ENCODE results near the gene ZNF438. TPM values are rescaled to one million over a fixed set of nuclear protein-coding genes. Genes with fewer than 3 reads are reported as not detected.

The ZNF438 gene
- total RNA-seq, 1 experiment from 2014 or later = 3.7 TPM

DNA sequence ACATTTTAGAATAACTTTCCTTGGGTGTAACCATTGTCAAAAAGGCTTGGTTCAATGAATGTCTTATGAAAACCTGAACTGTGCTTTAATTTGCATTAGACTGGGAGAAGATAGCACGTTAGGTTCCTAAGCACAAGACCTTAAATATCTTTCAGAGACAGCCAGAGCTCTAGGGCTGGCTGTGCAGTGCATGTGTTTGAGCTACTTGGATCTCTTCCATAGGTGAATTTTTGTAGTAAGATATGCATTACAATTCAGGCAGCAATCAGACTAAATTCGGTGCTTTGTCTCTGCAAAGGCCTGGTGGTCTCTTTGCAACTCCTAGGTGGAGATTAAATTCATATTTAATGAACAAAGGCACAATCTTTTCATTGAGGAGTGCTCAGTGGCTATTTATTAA is 192.0 kb downstream of the ZNF438 start:
- H3K27me3 ChIP-seq = no peaks in the 10 kb centered on the region
- no peaks in the 10 kb centered on the region for H3K36me3 ChIP-seq
- no peaks in the 10 kb centered on the region for H3K9me3 ChIP-seq
- no peak for DNase-seq
- H3K4me3 ChIP-seq = no peak overlapping the region

- Histone ChIP-seq H3K4me3 (no peak overlapping the region), H3K36me3 (no peaks in the 10 kb centered on the region), H3K27me3 (no peaks in the 10 kb centered on the region), H3K9me3 (no peaks in the 10 kb centered on the region)
- no peak for DNase-seq
Observed at GRCh38 chr10:30836406-30836805, 195.3 kb downstream of the ZNF438 start.

DNA sequence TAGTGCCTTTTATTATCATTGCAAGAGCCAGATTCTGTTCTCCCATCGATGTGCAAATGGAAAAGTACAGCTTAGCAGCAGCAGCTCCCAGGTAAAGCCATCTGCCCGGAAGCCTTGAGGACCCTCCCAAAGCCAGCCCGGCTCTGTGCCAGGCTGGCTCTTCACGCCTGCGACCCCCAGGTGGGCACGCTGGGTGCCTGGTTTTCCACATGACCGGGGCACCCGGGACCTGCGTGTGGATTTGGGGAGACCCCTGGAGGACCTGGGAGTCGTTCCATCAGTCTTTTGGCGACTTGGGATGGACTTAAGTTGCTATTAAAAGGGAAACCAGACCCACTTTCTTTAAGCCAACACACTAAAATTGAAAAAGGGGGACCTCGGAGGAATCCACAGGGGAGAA is 196.5 kb downstream of the ZNF438 start:
- Histone ChIP-seq H3K9me3 (no peaks in the 10 kb centered on the region), H3K27me3 (no peaks in the 10 kb centered on the region), H3K36me3 (no peaks in the 10 kb centered on the region), H3K4me3 (no peak overlapping the region)
- no peak for DNase-seq

GRCh38 chr10:30834651-30835050 is 197.0 kb downstream of the ZNF438 start:
- H3K36me3 ChIP-seq = no peaks in the 10 kb centered on the region
- H3K27me3 ChIP-seq = no peaks in the 10 kb centered on the region
- no peak for DNase-seq
- H3K9me3 ChIP-seq = no peaks in the 10 kb centered on the region
- H3K4me3 ChIP-seq = no peak overlapping the region

DNA sequence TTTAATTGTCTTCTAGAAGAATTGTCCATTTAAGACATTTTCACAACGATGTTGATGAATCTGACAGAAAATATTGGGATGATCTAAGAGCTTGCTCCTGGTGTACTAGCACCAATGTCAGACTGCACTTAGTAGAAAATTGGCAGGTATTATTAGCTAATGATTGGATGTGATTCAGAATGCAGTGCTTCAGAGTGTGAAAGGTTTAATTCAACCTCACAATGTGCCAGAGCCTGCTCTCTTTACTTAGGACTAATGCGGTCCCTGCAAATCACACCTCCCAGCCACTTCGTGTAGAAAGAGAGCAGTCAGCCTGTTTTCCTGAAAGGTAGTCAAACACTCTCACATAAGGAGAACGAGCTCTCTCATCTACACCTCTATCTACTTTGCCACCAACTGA is 197.5 kb downstream of the ZNF438 start:
- Histone ChIP-seq H3K9me3 (no peaks in the 10 kb centered on the region), H3K4me3 (no peak overlapping the region), H3K27me3 (no peaks in the 10 kb centered on the region), H3K36me3 (no peaks in the 10 kb centered on the region)
- no peak for DNase-seq

- Histone ChIP-seq H3K4me3 (no peak overlapping the region), H3K9me3 (no peaks in the 10 kb centered on the region), H3K27me3 (no peaks in the 10 kb centered on the region), H3K36me3 (no peaks in the 10 kb centered on the region)
- no peak for DNase-seq
Observed at GRCh38 chr10:30833628-30833970, 198.1 kb downstream of the ZNF438 start.

DNA sequence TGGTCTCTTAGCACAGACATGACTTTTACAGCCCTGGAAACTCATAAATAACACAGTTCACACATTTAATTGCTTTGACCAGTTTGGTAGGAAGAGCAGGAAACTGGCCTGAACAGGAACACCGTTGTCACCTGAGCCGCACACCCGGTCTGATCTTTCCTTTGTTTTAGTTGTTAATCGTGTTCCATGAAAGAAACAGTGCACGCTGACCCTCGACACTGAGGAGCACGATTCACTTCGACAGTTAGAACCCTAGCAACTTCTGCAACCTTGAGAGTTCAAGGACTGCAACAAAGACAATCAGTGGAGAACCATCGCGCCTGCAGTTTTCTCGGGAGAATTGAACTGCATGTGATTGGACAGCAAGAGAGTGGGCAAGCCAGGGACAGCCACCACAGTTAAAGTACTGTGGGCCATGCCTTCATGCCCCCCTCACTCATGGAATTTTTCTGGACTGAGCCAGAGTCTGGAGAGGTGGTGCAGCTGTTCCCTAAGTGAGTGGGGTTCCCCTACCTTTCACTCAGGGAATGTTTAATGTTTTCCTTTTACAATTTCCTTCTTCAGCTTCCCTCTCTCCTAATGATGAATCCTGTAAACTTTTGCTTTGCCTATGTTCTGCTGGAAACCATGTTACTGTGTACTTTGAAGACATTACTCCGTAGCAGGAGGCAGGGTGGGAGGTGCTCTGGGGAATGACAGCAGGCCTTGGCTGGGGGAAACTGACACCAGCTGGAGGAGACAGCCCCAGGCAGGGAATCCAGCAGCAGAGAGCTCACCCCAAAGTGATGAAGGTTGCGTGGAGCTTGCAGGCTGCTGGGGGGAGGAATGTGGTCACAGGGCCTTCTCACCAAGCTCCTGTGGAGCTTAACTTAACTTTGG is 198.7 kb downstream of the ZNF438 start:
- H3K27me3 ChIP-seq = no peaks in the 10 kb centered on the region
- no peak for DNase-seq
- H3K4me3 ChIP-seq = no peak overlapping the region
- no peaks in the 10 kb centered on the region for H3K36me3 ChIP-seq
- H3K9me3 ChIP-seq = no peaks in the 10 kb centered on the region

DNA sequence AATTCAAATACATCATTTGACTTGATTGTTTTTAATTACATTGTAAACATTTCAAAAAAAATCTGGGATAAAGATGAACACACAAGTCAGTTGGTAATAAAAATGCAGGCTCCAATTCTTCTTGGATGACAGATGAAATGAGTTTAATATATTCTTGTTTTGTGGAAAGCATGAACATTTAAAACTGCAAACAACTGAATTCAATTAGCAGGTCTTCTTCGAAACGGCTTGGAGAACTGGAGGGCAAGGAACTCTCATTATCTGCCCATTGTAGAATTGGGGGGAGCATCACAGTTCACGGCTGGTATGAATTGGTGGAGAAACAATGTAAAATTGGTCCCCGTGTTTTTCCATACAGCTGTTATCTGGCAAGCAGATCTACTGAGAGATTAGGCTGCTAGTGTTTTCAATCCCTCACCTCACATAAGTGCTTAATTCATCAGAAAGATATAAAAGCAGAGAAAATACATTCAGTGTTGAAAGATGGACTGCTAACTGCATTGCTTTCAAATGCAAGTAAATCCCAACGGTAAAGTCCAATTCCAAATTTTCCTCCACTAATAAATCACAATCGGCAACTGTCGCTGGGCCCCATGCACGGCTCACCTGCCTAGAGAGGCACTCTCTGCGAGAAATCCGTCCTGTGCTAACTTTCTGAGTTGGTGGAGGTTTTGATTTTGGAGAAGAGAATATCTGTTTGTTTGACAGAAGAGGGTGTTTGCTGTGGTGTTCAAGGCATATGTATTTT is 199.5 kb downstream of the ZNF438 start:
- Histone ChIP-seq H3K4me3 (no peak overlapping the region), H3K9me3 (no peaks in the 10 kb centered on the region), H3K27me3 (no peaks in the 10 kb centered on the region), H3K36me3 (no peaks in the 10 kb centered on the region)
- DNase-seq = no peak

- Histone ChIP-seq H3K9me3 (no peaks in the 10 kb centered on the region), H3K4me3 (no peak overlapping the region), H3K36me3 (no peaks in the 10 kb centered on the region), H3K27me3 (no peaks in the 10 kb centered on the region)
- no peak for DNase-seq
Observed at GRCh38 chr10:30831426-30831825, 200.2 kb downstream of the ZNF438 start.

GRCh38 chr10:30830315-30831230 is 201.1 kb downstream of the ZNF438 start:
- H3K27me3 ChIP-seq = no peaks in the 10 kb centered on the region
- DNase-seq = no peak
- H3K36me3 ChIP-seq = no peaks in the 10 kb centered on the region

DNA sequence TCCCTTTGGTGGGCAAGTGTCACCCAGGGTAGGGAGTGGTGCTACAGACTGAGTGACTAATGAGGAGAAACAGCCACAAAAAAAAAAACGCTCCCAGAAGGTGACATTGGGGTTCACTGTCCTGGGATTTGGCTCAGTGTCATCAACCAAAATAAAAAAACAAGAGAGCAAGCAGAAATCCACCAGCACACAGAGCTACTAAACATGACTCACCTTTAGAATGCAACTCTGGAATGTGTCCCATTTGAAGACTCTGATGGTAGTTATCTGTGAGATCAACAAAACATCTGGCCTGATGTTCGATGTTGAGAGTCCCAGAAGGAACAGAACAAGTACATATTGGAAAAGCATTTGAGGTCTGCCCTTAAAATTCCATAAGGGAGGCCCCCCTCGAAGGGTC is 201.8 kb downstream of the ZNF438 start:
- Histone ChIP-seq H3K27me3 (no peaks in the 10 kb centered on the region), H3K36me3 (no peaks in the 10 kb centered on the region), H3K4me3 (no peak overlapping the region), H3K9me3 (no peaks in the 10 kb centered on the region)
- DNase-seq = no peak

More at GRCh38 chr10:30830315-30831230, 201.1 kb downstream of the ZNF438 start:
- Histone ChIP-seq H3K9me3 (no peaks in the 10 kb centered on the region), H3K4me3 (no peak overlapping the region)

GRCh38 chr10:30828680-30829079 is 203.0 kb downstream of the ZNF438 start:
- DNase-seq = no peak
- Histone ChIP-seq H3K4me3 (no peak overlapping the region), H3K36me3 (no peaks in the 10 kb centered on the region), H3K27me3 (no peaks in the 10 kb centered on the region), H3K9me3 (no peaks in the 10 kb centered on the region)

DNA sequence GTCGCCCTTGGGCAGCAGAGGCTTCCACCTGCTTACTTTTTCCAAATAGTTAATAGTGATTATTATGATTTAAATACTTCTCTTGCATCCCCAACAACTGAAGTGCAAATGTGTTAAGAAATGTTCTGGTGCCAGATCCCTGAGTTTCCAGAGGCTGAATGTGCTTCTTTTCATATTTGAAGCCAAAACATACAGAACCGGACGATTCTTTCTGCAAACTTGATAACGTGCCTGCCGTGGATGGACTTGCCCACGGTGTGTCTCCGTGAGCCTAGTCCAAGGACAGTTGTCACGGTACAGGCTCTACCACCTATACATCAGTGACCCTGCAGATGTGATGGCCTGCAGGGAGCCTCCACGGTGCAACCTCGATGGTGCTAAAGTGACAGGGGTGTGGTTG is 203.5 kb downstream of the ZNF438 start:
- no peaks in the 10 kb centered on the region for H3K36me3 ChIP-seq
- DNase-seq = no peak
- H3K9me3 ChIP-seq = no peaks in the 10 kb centered on the region
- no peaks in the 10 kb centered on the region for H3K27me3 ChIP-seq
- no peak overlapping the region for H3K4me3 ChIP-seq

DNA sequence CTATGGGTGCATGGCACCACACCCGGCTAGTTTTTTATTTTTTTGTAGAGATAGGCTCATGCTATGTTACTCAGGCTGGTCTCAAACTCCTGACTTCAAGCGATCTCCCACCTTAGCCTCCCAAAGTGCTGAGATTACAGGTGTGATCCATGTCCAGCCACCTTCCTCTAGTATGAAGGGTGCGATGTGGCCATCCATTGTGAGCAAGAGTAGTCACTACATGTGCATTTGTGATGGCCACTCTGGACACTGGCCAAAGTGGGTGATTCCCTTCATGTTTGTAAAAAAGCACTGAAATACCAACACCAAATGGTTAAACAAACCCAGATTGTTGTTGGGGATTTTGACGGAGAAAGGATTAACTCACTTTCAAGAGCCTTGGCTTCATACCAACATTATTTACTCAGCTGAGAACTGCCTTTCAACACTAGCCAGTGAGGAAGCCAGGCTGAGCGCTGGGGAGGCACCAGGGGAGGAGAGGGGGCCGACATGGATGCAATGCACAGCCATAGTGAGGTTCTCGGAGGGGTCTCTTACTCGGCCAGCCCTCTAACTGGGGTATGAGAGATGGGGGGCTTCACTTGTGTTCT is 204.0 kb downstream of the ZNF438 start:
- DNase-seq = no peak
- H3K36me3 ChIP-seq = no peaks in the 10 kb centered on the region
- no peaks in the 10 kb centered on the region for H3K27me3 ChIP-seq
- no peak overlapping the region for H3K4me3 ChIP-seq
- no peaks in the 10 kb centered on the region for H3K9me3 ChIP-seq

GRCh38 chr10:30826679-30827078 is 205.0 kb downstream of the ZNF438 start:
- Histone ChIP-seq H3K9me3 (no peaks in the 10 kb centered on the region), H3K4me3 (no peak overlapping the region), H3K36me3 (no peaks in the 10 kb centered on the region), H3K27me3 (no peaks in the 10 kb centered on the region)
- DNase-seq = no peak

GRCh38 chr10:30825495-30825894 is 206.2 kb downstream of the ZNF438 start:
- no peak overlapping the region for H3K4me3 ChIP-seq
- H3K36me3 ChIP-seq = no peaks in the 10 kb centered on the region
- no peak for DNase-seq
- H3K9me3 ChIP-seq = no peaks in the 10 kb centered on the region
- H3K27me3 ChIP-seq = no peaks in the 10 kb centered on the region

DNA sequence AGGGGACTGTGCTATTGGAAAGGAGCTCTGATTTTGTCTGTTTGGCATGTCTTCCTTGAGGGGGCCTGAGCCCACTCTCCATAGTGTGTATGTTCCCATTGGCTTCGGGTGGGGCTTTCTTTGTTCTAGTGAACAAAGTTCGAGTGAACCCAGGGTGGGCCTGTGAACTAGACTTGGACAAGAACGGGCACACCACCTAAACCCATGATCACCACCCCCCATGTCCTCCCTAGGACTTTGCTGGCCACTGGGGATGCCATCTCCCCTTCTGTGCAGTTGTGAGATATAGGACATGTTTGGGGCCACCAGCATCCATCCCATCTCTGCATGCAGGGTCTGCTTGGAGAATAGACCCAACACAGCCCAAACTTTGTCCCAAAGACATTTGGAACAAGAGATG is 206.6 kb downstream of the ZNF438 start:
- no peak overlapping the region for H3K4me3 ChIP-seq
- no peaks in the 10 kb centered on the region for H3K27me3 ChIP-seq
- no peaks in the 10 kb centered on the region for H3K36me3 ChIP-seq
- no peaks in the 10 kb centered on the region for H3K9me3 ChIP-seq
- DNase-seq = no peak
